GM23338 (cell line): ENCODE data around the gene RAPGEF5. TPM values are rescaled to one million over a fixed set of nuclear protein-coding genes. Genes with fewer than 3 reads are reported as not detected.

Experiments
- ATAC-seq: fragments of 200-7000 bp; cut with Tn5 transposase; 3 replicates; pipeline ENCODE4 v1.9.1; 2020
- DNase-seq: peaks from one replicate; pipeline ENCODE4 v3.0.0-alpha.2; 2015; ENCODE audit warnings: low spot score
- H2AFZ ChIP-seq: fragments of 200-600 bp; sonication (generic); 2 replicates; pipeline ENCODE4 v1.8.0; 2016; ENCODE audit warnings: antibody characterized with exemption, mild to moderate bottlenecking, moderate library complexity
- H3F3A ChIP-seq: fragments of 200-600 bp; sonication (generic); replicated peaks from 2 replicates; pipeline ENCODE4 v1.8.0; 2017; ENCODE audit warnings: antibody characterized with exemption, mixed run types, low read depth
- H3K27ac ChIP-seq: fragments of 200-600 bp; sonication (generic); 2 replicates; pipeline ENCODE4 v1.6.1; 2016; ENCODE audit warnings: low read depth
- H3K27me3 ChIP-seq: fragments of 200-600 bp; sonication (generic); 2 replicates; pipeline ENCODE4 v1.8.0; 2016; ENCODE audit warnings: mild to moderate bottlenecking, mixed run types, moderate library complexity; ENCODE audit not compliant: insufficient read depth
- H3K36me3 ChIP-seq: fragments of 200-600 bp; sonication (generic); 2 replicates; pipeline ENCODE4 v1.8.0; 2016; ENCODE audit warnings: mild to moderate bottlenecking; ENCODE audit not compliant: insufficient read depth
- H3K4me1 ChIP-seq: fragments of 200-600 bp; sonication (generic); 2 replicates; pipeline ENCODE4 v1.8.0; 2016; ENCODE audit warnings: mild to moderate bottlenecking, moderate library complexity; ENCODE audit not compliant: insufficient read depth
- H3K4me2 ChIP-seq: fragments of 200-600 bp; sonication (generic); 2 replicates; pipeline ENCODE4 v1.7.1; 2017; ENCODE audit warnings: mixed run types
- H3K4me3 ChIP-seq: fragments of 200-600 bp; sonication (generic); 2 replicates; pipeline ENCODE4 v1.6.1; 2016; ENCODE audit warnings: mixed run types
- H3K79me2 ChIP-seq: fragments of 200-600 bp; sonication (generic); replicated peaks from 2 replicates; pipeline ENCODE4 v1.8.0; 2017; ENCODE audit warnings: mild to moderate bottlenecking; ENCODE audit not compliant: insufficient read depth
- H3K9me2 ChIP-seq: fragments of 200-600 bp; sonication (generic); 2 replicates; pipeline ENCODE4 v1.8.0; 2017; ENCODE audit not compliant: insufficient read depth
- H4K20me1 ChIP-seq: fragments of 200-600 bp; sonication (generic); replicated peaks from 2 replicates; pipeline ENCODE4 v1.8.0; 2017; ENCODE audit warnings: mild to moderate bottlenecking; ENCODE audit not compliant: insufficient read depth
- H3K27ac Mint-ChIP-seq: 2 replicates; pipeline ENCODE4 v1.8.0; 2020; ENCODE audit warnings: inconsistent platforms, mild to moderate bottlenecking, moderate library complexity, mixed read lengths
- H3K27me3 Mint-ChIP-seq: 3 replicates; pipeline ENCODE4 v1.8.0; 2022; ENCODE audit warnings: low read depth, mild to moderate bottlenecking, moderate library complexity, mixed read lengths, inconsistent platforms; ENCODE audit not compliant: insufficient read depth, poor library complexity
- H3K36me3 Mint-ChIP-seq: 3 replicates; pipeline ENCODE4 v1.8.0; 2021; ENCODE audit warnings: low read depth, mild to moderate bottlenecking, inconsistent platforms, moderate library complexity, mixed read lengths
- H3K4me1 Mint-ChIP-seq: 3 replicates; pipeline ENCODE4 v1.8.0; 2020; ENCODE audit warnings: mild to moderate bottlenecking, inconsistent platforms, mixed read lengths
- H3K4me3 Mint-ChIP-seq: 3 replicates; pipeline ENCODE4 v1.8.0; 2021; ENCODE audit warnings: moderate library complexity, mild to moderate bottlenecking, inconsistent platforms, mixed read lengths
- H3K9me3 Mint-ChIP-seq: 3 replicates; pipeline ENCODE4 v1.8.0; 2020; ENCODE audit warnings: moderate library complexity, mild to moderate bottlenecking, inconsistent platforms, mixed read lengths
- CREB1 ChIP-seq: fragments of 250-450 bp; sonication (Bioruptor Pico); IDR thresholded peaks from 2 replicates; pipeline ENCODE4 v1.5.0; 2020; ENCODE audit warnings: low read depth, mild to moderate bottlenecking, moderate library complexity
- ETS1 ChIP-seq: IDR thresholded peaks from 2 replicates; pipeline ENCODE4 v1.6.1; 2016; ENCODE audit warnings: antibody characterized with exemption
- EZH2 ChIP-seq: fragments of 200-600 bp; sonication (generic); IDR thresholded peaks from one replicate; pipeline ENCODE4 v1.8.0; 2017; ENCODE audit warnings: antibody characterized with exemption, mild to moderate bottlenecking, low read depth; ENCODE audit not compliant: unreplicated experiment
- EZH2phosphoT487 ChIP-seq: fragments of 200-600 bp; sonication (generic); IDR thresholded peaks from one replicate; pipeline ENCODE4 v1.8.1; 2018; ENCODE audit warnings: antibody characterized with exemption; ENCODE audit not compliant: unreplicated experiment
- JUNB ChIP-seq: IDR thresholded peaks from one replicate; pipeline ENCODE4 v1.6.1; 2016; ENCODE audit warnings: antibody characterized with exemption; ENCODE audit not compliant: unreplicated experiment
- NANOG ChIP-seq: IDR thresholded peaks from 2 replicates; pipeline ENCODE4 v1.6.1; 2016; ENCODE audit warnings: antibody characterized with exemption, borderline replicate concordance
- POLR2AphosphoS5 ChIP-seq: IDR thresholded peaks from 2 replicates; pipeline ENCODE4 v1.6.1; 2016; ENCODE audit warnings: antibody characterized with exemption, low read depth
- STAT1 ChIP-seq: IDR thresholded peaks from one replicate; pipeline ENCODE4 v1.6.1; 2016; ENCODE audit warnings: antibody characterized with exemption; ENCODE audit not compliant: unreplicated experiment
- ZNF114 ChIP-seq: fragments of 250-450 bp; sonication (Bioruptor Pico); IDR thresholded peaks from 2 replicates; pipeline ENCODE4 v1.5.0; 2020; ENCODE audit warnings: mild to moderate bottlenecking, moderate library complexity
- ZNF331 ChIP-seq: fragments of 250-450 bp; sonication (Bioruptor Pico); IDR thresholded peaks from 2 replicates; pipeline ENCODE4 v1.5.0; 2020; ENCODE audit warnings: low read depth, mild to moderate bottlenecking, moderate library complexity
- ZNF462 ChIP-seq: fragments of 250-450 bp; sonication (Bioruptor Pico); IDR thresholded peaks from 2 replicates; pipeline ENCODE4 v1.5.0; 2020; ENCODE audit warnings: mild to moderate bottlenecking, moderate library complexity
- polyA plus RNA-seq: library from polyadenylated mRNA; unstranded; fragments of >200 nt; fragmentation: Nextera tagmentation; extraction: Ambion mirVana; gene quantifications from 2 replicates; pipeline ENCODE4 v1.2.1, GENCODE V29; 2016
- total RNA-seq: library from RNA; depleted of rRNA; stranded (reverse); fragments of >200 nt; shearing (Covaris generic); gene quantifications from 2 replicates; pipeline ENCODE4 v1.2.3, GENCODE V29; 2014
- TF ChIP-seq, protein P1 (sequence below): IDR thresholded peaks from one replicate; pipeline ENCODE4 v1.6.1; 2018; ENCODE audit warnings: antibody characterized with exemption; ENCODE audit not compliant: unreplicated experiment
- TF ChIP-seq, protein P2 (sequence below), 2 experiments: fragments of 200-600 bp in 1 of 2; sonication (generic) in 1 of 2; conservative IDR thresholded peaks; 2 replicates each; pipeline versions ENCODE4 v1.5.1 to v1.6.1; 2016 to 2017; ENCODE audit warnings: antibody characterized with exemption in 2 of 2, low read depth in 2 of 2, mild to moderate bottlenecking in 2 of 2, moderate library complexity in 1 of 2

The RAPGEF5 gene
- total and polyA plus RNA-seq, 2 experiments from 2014 or later = 6.3 to 13.1 TPM

- Histone ChIP-seq H3K4me3 (no peak overlapping the region), H3K9me2 (no peaks in the 10 kb centered on the region), H3F3A (no peaks in the 10 kb centered on the region), H3K4me2 (no peak overlapping the region), H3K4me1 (peaks cover 11% of the 10 kb centered on the region), H3K27me3 (no peaks in the 10 kb centered on the region), H3K36me3 (peaks cover 2% of the 10 kb centered on the region; the same call in 1 of the 2 replicates), H3K27ac (no peak overlapping the region), H4K20me1 (no peaks in the 10 kb centered on the region), H2AFZ (no peak overlapping the region), H3K79me2 (no peaks in the 10 kb centered on the region)
- H3K9me3 Mint-ChIP-seq = no peaks in the 10 kb centered on the region; the same call in 2 of the 3 replicates
- H3K4me1 Mint-ChIP-seq = peaks cover 11% of the 10 kb centered on the region
- peaks cover 19% of the 10 kb centered on the region for H3K36me3 Mint-ChIP-seq
- no peak overlapping the region for H3K4me3 Mint-ChIP-seq
- TF ChIP-seq EZH2phosphoT487 (no peak), ETS1 (no peak), ZNF114 (CRISPR knock-in tag) (no peak), NANOG (no peak), ZNF331 (no peak), POLR2AphosphoS5 (no peak), JUNB (no peak), STAT1 (no peak), CREB1 (no peak), ZNF462 (CRISPR knock-in tag) (no peak), EZH2 (no peak)
- TF ChIP-seq, protein P1, sequence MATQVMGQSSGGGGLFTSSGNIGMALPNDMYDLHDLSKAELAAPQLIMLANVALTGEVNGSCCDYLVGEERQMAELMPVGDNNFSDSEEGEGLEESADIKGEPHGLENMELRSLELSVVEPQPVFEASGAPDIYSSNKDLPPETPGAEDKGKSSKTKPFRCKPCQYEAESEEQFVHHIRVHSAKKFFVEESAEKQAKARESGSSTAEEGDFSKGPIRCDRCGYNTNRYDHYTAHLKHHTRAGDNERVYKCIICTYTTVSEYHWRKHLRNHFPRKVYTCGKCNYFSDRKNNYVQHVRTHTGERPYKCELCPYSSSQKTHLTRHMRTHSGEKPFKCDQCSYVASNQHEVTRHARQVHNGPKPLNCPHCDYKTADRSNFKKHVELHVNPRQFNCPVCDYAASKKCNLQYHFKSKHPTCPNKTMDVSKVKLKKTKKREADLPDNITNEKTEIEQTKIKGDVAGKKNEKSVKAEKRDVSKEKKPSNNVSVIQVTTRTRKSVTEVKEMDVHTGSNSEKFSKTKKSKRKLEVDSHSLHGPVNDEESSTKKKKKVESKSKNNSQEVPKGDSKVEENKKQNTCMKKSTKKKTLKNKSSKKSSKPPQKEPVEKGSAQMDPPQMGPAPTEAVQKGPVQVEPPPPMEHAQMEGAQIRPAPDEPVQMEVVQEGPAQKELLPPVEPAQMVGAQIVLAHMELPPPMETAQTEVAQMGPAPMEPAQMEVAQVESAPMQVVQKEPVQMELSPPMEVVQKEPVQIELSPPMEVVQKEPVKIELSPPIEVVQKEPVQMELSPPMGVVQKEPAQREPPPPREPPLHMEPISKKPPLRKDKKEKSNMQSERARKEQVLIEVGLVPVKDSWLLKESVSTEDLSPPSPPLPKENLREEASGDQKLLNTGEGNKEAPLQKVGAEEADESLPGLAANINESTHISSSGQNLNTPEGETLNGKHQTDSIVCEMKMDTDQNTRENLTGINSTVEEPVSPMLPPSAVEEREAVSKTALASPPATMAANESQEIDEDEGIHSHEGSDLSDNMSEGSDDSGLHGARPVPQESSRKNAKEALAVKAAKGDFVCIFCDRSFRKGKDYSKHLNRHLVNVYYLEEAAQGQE = no peak
- TF ChIP-seq, protein P2, sequence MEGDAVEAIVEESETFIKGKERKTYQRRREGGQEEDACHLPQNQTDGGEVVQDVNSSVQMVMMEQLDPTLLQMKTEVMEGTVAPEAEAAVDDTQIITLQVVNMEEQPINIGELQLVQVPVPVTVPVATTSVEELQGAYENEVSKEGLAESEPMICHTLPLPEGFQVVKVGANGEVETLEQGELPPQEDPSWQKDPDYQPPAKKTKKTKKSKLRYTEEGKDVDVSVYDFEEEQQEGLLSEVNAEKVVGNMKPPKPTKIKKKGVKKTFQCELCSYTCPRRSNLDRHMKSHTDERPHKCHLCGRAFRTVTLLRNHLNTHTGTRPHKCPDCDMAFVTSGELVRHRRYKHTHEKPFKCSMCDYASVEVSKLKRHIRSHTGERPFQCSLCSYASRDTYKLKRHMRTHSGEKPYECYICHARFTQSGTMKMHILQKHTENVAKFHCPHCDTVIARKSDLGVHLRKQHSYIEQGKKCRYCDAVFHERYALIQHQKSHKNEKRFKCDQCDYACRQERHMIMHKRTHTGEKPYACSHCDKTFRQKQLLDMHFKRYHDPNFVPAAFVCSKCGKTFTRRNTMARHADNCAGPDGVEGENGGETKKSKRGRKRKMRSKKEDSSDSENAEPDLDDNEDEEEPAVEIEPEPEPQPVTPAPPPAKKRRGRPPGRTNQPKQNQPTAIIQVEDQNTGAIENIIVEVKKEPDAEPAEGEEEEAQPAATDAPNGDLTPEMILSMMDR (conservative IDR thresholded peaks at IDR 0.05; ENCODE audit: low read depth in 2 of 2) = no peak
- DNase-seq (no peak), ATAC-seq (no peak)
- no peak overlapping the region for H3K27ac Mint-ChIP-seq
- H3K27me3 Mint-ChIP-seq = no peaks in the 10 kb centered on the region
Observed at GRCh38 chr7:22300839-22301238, 56.1 kb downstream of the RAPGEF5 start.
